Kidney epithelial cell (primary cell): ENCODE results near the gene YY1. TPM values are rescaled to one million over a fixed set of nuclear protein-coding genes. Genes with fewer than 3 reads are reported as not detected.

Source experiments
- DNase-seq: peaks from one replicate; pipeline ENCODE4 v3.0.0-alpha.2; 2010; ENCODE audit warnings: low read depth
- H3K27me3 ChIP-seq: 2 replicates; pipeline ENCODE4 v1.6.0; 2011; ENCODE audit warnings: low read length; ENCODE audit not compliant: control insufficient read depth, insufficient read depth
- H3K36me3 ChIP-seq: 2 replicates; pipeline ENCODE4 v1.5.1; 2011; ENCODE audit warnings: low read length; ENCODE audit not compliant: control insufficient read depth, insufficient read depth
- H3K4me3 ChIP-seq: 2 replicates; pipeline ENCODE4 v1.5.1; 2011; ENCODE audit warnings: low read depth, mild to moderate bottlenecking, control low read depth, low read length
- CTCF ChIP-seq: IDR thresholded peaks from 2 replicates; pipeline ENCODE4 v1.5.1; 2011; ENCODE audit warnings: mild to moderate bottlenecking, moderate library complexity, low read length, control low read depth, inconsistent platforms; ENCODE audit not compliant: insufficient read depth, poor library complexity, severe bottlenecking
- total RNA-seq: library from RNA; depleted of rRNA; stranded (reverse); fragments of >200 nt; gene quantifications from 2 replicates; pipeline ENCODE4 v1.2.3, GENCODE V29; 2015

YY1 gene
- total RNA-seq, 1 donor from 2014 or later, result 40.9 TPM

GRCh38 chr14:100317912-100318808 is 79.2 kb downstream of the YY1 start:
- TF ChIP-seq CTCF, result peak; percentile 79
- no peak for DNase-seq
- no peaks in the 10 kb centered on the region for H3K36me3 ChIP-seq
- no peak overlapping the region for H3K4me3 ChIP-seq
- peaks cover 4% of the 10 kb centered on the region for H3K27me3 ChIP-seq

GRCh38 chr14:100320157-100320856 is 81.4 kb downstream of the YY1 start:
- Histone ChIP-seq H3K27me3 (peaks cover 5% of the 10 kb centered on the region), H3K36me3 (no peaks in the 10 kb centered on the region), H3K4me3 (no peak overlapping the region)
- TF ChIP-seq CTCF, result no peak
- DNase-seq, result no peak

- no peak for TF ChIP-seq CTCF
- Histone ChIP-seq H3K4me3 (no peak overlapping the region), H3K36me3 (no peaks in the 10 kb centered on the region), H3K27me3 (peaks cover 5% of the 10 kb centered on the region)
- no peak for DNase-seq
Measured at GRCh38 chr14:100321473-100322137, 82.7 kb downstream of the YY1 start.

GRCh38 chr14:100322138-100322957 is 83.4 kb downstream of the YY1 start:
- H3K36me3 ChIP-seq, result no peaks in the 10 kb centered on the region
- H3K27me3 ChIP-seq, result peaks cover 5% of the 10 kb centered on the region
- no peak for DNase-seq
- TF ChIP-seq CTCF, result no peak
- no peak overlapping the region for H3K4me3 ChIP-seq

- TF ChIP-seq CTCF, result no peak
- no peak for DNase-seq
- no peak within 1 kb of the TSS for H3K4me3 ChIP-seq
- peaks cover 5% of the 10 kb centered on the region for H3K27me3 ChIP-seq
- H3K36me3 ChIP-seq, result no peaks in the 10 kb centered on the region
Measured at GRCh38 chr14:100323121-100323941, 84.4 kb downstream of the YY1 start, which contains the start of gene SLC25A47. TSS of gene SLC25A47 (plus strand) at chr14:100323339. CDS start at chr14:100323415, 76 bp downstream.
